ENCODE measurements around the gene HBP1.

- TF ChIP-seq CTCF (IDR thresholded peaks at IDR 0.05; ENCODE audit: insufficient read depth, low read length, poor library complexity, severe bottlenecking) (no peak), EZH2phosphoT487 (conservative IDR thresholded peaks at IDR 0.05; ENCODE audit: low read length) (no peak)
Measured at GRCh38 chr7:107179326-107180164, 10.7 kb downstream of the HBP1 start.

Data from SU-DHL-6 (cell line).